GM18505 (cell line): ENCODE data around the gene CHPT1.
A peak's percentile ranks its signal among the peaks of the same experiment; 100 is the strongest.

ENCODE experiments used
- ATAC-seq: cut with Tn5 transposase; IDR thresholded peaks from one replicate; pipeline ENCODE4 v1.9.1; 2021; ENCODE audit not compliant: unreplicated experiment
- POLR2A ChIP-seq: IDR thresholded peaks from 4 replicates; pipeline ENCODE4 v1.6.1; 2011; ENCODE audit warnings: borderline replicate concordance; ENCODE audit not compliant: insufficient read depth, insufficient read length; ENCODE audit errors: extremely low read depth

CHPT1 gene

GRCh38 chr12:101696251-101697196 is 916 bp upstream of the CHPT1 start:
- TF ChIP-seq POLR2A = no peak
- no peak for ATAC-seq

- ATAC-seq = peak; percentile 35
- TF ChIP-seq POLR2A = no peak
Observed at GRCh38 chr12:101697930-101698799, 725 bp downstream of the CHPT1 start.

GRCh38 chr12:101698800-101699347 is 1.4 kb downstream of the CHPT1 start:
- no peak for TF ChIP-seq POLR2A
- no peak for ATAC-seq

GRCh38 chr12:101700299-101700820 is 2.9 kb downstream of the CHPT1 start:
- no peak for TF ChIP-seq POLR2A
- no peak for ATAC-seq

GRCh38 chr12:101703487-101703886 is 6.0 kb downstream of the CHPT1 start:
- TF ChIP-seq POLR2A = no peak
- ATAC-seq = no peak

- ATAC-seq = no peak
- TF ChIP-seq POLR2A = no peak
Observed at GRCh38 chr12:101706403-101706802, 9.0 kb downstream of the CHPT1 start.

GRCh38 chr12:101707131-101707782 is 9.8 kb downstream of the CHPT1 start:
- TF ChIP-seq POLR2A = no peak
- ATAC-seq = no peak

GRCh38 chr12:101710288-101710687 is 12.8 kb downstream of the CHPT1 start:
- TF ChIP-seq POLR2A = no peak
- ATAC-seq = no peak

GRCh38 chr12:101713059-101713682 is 15.7 kb downstream of the CHPT1 start:
- no peak for TF ChIP-seq POLR2A
- no peak for ATAC-seq

- no peak for TF ChIP-seq POLR2A
- ATAC-seq = no peak
Observed at GRCh38 chr12:101713930-101714329, 16.5 kb downstream of the CHPT1 start.

- no peak for ATAC-seq
- TF ChIP-seq POLR2A = no peak
Observed at GRCh38 chr12:101714877-101715444, 17.5 kb downstream of the CHPT1 start.

- TF ChIP-seq POLR2A = no peak
- no peak for ATAC-seq
Observed at GRCh38 chr12:101719566-101719965, 22.1 kb downstream of the CHPT1 start.

GRCh38 chr12:101720118-101720517 is 22.7 kb downstream of the CHPT1 start:
- no peak for ATAC-seq
- no peak for TF ChIP-seq POLR2A

- TF ChIP-seq POLR2A = no peak
- ATAC-seq = no peak
Observed at GRCh38 chr12:101722392-101722791, 25.0 kb downstream of the CHPT1 start.
